GM23338 (cell line): ENCODE results near the gene ARG2.

Experiments used
- CREB1 ChIP-seq: fragments of 250-450 bp; sonication (Bioruptor Pico); IDR thresholded peaks from 2 replicates; pipeline ENCODE4 v1.5.0; 2020; ENCODE audit warnings: low read depth, mild to moderate bottlenecking, moderate library complexity
- CTCF ChIP-seq, 2 experiments: fragments of 200-600 bp in 1 of 2; sonication (generic) in 1 of 2; conservative IDR thresholded peaks; 2 replicates each; pipeline versions ENCODE4 v1.5.1 to v1.6.1; 2016 to 2017; ENCODE audit warnings: antibody characterized with exemption in 2 of 2, low read depth in 2 of 2, mild to moderate bottlenecking in 2 of 2, moderate library complexity in 1 of 2
- ETS1 ChIP-seq: IDR thresholded peaks from 2 replicates; pipeline ENCODE4 v1.6.1; 2016; ENCODE audit warnings: antibody characterized with exemption
- EZH2 ChIP-seq: fragments of 200-600 bp; sonication (generic); IDR thresholded peaks from one replicate; pipeline ENCODE4 v1.8.0; 2017; ENCODE audit warnings: antibody characterized with exemption, mild to moderate bottlenecking, low read depth; ENCODE audit not compliant: unreplicated experiment
- EZH2phosphoT487 ChIP-seq: fragments of 200-600 bp; sonication (generic); IDR thresholded peaks from one replicate; pipeline ENCODE4 v1.8.1; 2018; ENCODE audit warnings: antibody characterized with exemption; ENCODE audit not compliant: unreplicated experiment
- NANOG ChIP-seq: IDR thresholded peaks from 2 replicates; pipeline ENCODE4 v1.6.1; 2016; ENCODE audit warnings: antibody characterized with exemption, borderline replicate concordance
- POLR2AphosphoS5 ChIP-seq: IDR thresholded peaks from 2 replicates; pipeline ENCODE4 v1.6.1; 2016; ENCODE audit warnings: antibody characterized with exemption, low read depth
- REST ChIP-seq: IDR thresholded peaks from one replicate; pipeline ENCODE4 v1.6.1; 2018; ENCODE audit warnings: antibody characterized with exemption; ENCODE audit not compliant: unreplicated experiment
- ZNF114 ChIP-seq: fragments of 250-450 bp; sonication (Bioruptor Pico); IDR thresholded peaks from 2 replicates; pipeline ENCODE4 v1.5.0; 2020; ENCODE audit warnings: mild to moderate bottlenecking, moderate library complexity

- TF ChIP-seq CTCF (conservative IDR thresholded peaks at IDR 0.05; ENCODE audit: low read depth in 2 of 2) = no peak
- TF ChIP-seq EZH2phosphoT487 = no peak
- no peak for TF ChIP-seq REST
- no peak for TF ChIP-seq EZH2
- no peak for TF ChIP-seq POLR2AphosphoS5
- TF ChIP-seq CREB1 (CRISPR knock-in tag) = no peak
- no peak for TF ChIP-seq ETS1
- TF ChIP-seq ZNF114 = no peak
- no peak for TF ChIP-seq NANOG
Observed at GRCh38 chr14:67665868-67666267, 46.1 kb downstream of the ARG2 start.
